ENCODE data around the gene VIM. TPM values are rescaled to one million over a fixed set of nuclear protein-coding genes. Genes with fewer than 3 reads are reported as not detected.

VIM gene
- total RNA-seq, 3 donors from 2014 or later (not counting 1 experiment from before 2014, with no cell fraction given): 627 to 717 (median 634) TPM

GRCh38 chr10:17199351-17199804, 28.7 kb upstream of the VIM start:
- no peak for ATAC-seq
- no peak overlapping the region for H3K27ac ChIP-seq (ENCODE audit: low read length)
- H3K4me1 ChIP-seq (ENCODE audit: control insufficient read depth, insufficient read depth, low read length): peaks cover 11% of the 10 kb centered on the region
- 87% methylated on average over 9 of the region's 9 CpGs for WGBS (ENCODE audit: insufficient coverage)
- no peaks in the 10 kb centered on the region for H3K27me3 ChIP-seq (ENCODE audit: control insufficient read depth, insufficient read depth, low read length)
- peaks cover 25 to 30% of the 10 kb centered on the region in 2 donors for H3K4me1 Mint-ChIP-seq
- TF ChIP-seq CTCF (IDR thresholded peaks at IDR 0.05): no peak
- DNase-seq: no peak
- H3K4me3 Mint-ChIP-seq: peak overlapping the region; percentile 2
- H3K36me3 Mint-ChIP-seq: no peaks in the 10 kb centered on the region
- intact Hi-C loops (cut with micrococcal nuclease): no loop called here
- no peaks in the 10 kb centered on the region for H3K27me3 Mint-ChIP-seq (ENCODE audit: low read depth in 2 of 2)
- H3K9me3 ChIP-seq (ENCODE audit: control insufficient read depth, insufficient read depth, low read length): no peaks in the 10 kb centered on the region
- no peaks in the 10 kb centered on the region for H3K36me3 ChIP-seq (ENCODE audit: control insufficient read depth, insufficient read depth, low read length)
- no peaks in the 10 kb centered on the region for H3K9me3 Mint-ChIP-seq
- H3K4me3 ChIP-seq (ENCODE audit: low read length): no peak overlapping the region
- peak overlapping the region in 1 of 2 donors; percentile 97 for H3K27ac Mint-ChIP-seq

GRCh38 chr10:17200001-17200911, 27.8 kb upstream of the VIM start:
- no peaks in the 10 kb centered on the region for H3K36me3 ChIP-seq (ENCODE audit: control insufficient read depth, insufficient read depth, low read length)
- H3K9me3 ChIP-seq (ENCODE audit: control insufficient read depth, insufficient read depth, low read length): no peaks in the 10 kb centered on the region
- peak overlapping the region; percentile 94 for H3K4me3 Mint-ChIP-seq
- no peaks in the 10 kb centered on the region for H3K9me3 Mint-ChIP-seq
- H3K27me3 ChIP-seq (ENCODE audit: control insufficient read depth, insufficient read depth, low read length): no peaks in the 10 kb centered on the region
- WGBS (ENCODE audit: insufficient coverage): 46% methylated on average over 3 of the region's 10 CpGs
- H3K4me1 ChIP-seq (ENCODE audit: control insufficient read depth, insufficient read depth, low read length): peaks cover 11% of the 10 kb centered on the region
- no peak for TF ChIP-seq CTCF (IDR thresholded peaks at IDR 0.05)
- H3K4me1 Mint-ChIP-seq: peaks cover 25 to 30% of the 10 kb centered on the region in 2 donors
- H3K36me3 Mint-ChIP-seq: no peaks in the 10 kb centered on the region
- intact Hi-C loops (cut with micrococcal nuclease): loop anchor here (2.0 kb wide), 1 partner anchor 17 kb away; no protein-coding TSS in a partner anchor
- ATAC-seq (no peak), DNase-seq (peak in 1 of 2 donors; percentile 19)
- H3K27ac Mint-ChIP-seq: peak overlapping the region; percentile 91 to 97
- H3K27ac ChIP-seq (ENCODE audit: low read length): peak overlapping the region; percentile 87
- H3K27me3 Mint-ChIP-seq (ENCODE audit: low read depth in 2 of 2): no peaks in the 10 kb centered on the region
- peak overlapping the region; percentile 87 for H3K4me3 ChIP-seq (ENCODE audit: low read length)

GRCh38 chr10:17200912-17201793, 26.9 kb upstream of the VIM start, which contains the start of gene TRDMT1:
TSS of gene TRDMT1 (minus strand) at chr10:17201672. CDS start at chr10:17201634, 38 bp downstream.
- Histone ChIP-seq H3K27ac (ENCODE audit: low read length) (peak within 1 kb of the TSS; percentile 87), H3K4me1 (ENCODE audit: control insufficient read depth, insufficient read depth, low read length) (peaks cover 18% of the 10 kb centered on the region), H3K9me3 (ENCODE audit: control insufficient read depth, insufficient read depth, low read length) (no peaks in the 10 kb centered on the region), H3K36me3 (ENCODE audit: control insufficient read depth, insufficient read depth, low read length) (no peaks in the 10 kb centered on the region), H3K4me3 (ENCODE audit: low read length) (peak within 1 kb of the TSS; percentile 87), H3K27me3 (ENCODE audit: control insufficient read depth, insufficient read depth, low read length) (no peaks in the 10 kb centered on the region)
- H3K9me3 Mint-ChIP-seq: no peaks in the 10 kb centered on the region
- H3K4me1 Mint-ChIP-seq: peaks cover 28 to 33% of the 10 kb centered on the region in 2 donors
- ATAC-seq: peak; percentile 88 to 96 (median 90)
- no peak for TF ChIP-seq CTCF (IDR thresholded peaks at IDR 0.05)
- H3K4me3 Mint-ChIP-seq: peak within 1 kb of the TSS; percentile 94
- H3K27ac Mint-ChIP-seq: peak within 1 kb of the TSS; percentile 91 to 97
- no peaks in the 10 kb centered on the region for H3K36me3 Mint-ChIP-seq
- intact Hi-C loops (cut with micrococcal nuclease): loop anchor here (1.0 to 2.0 kb wide), 2 partner anchors 16 to 29 kb away; no protein-coding TSS in a partner anchor
- DNase-seq: peak; percentile 79 to 86
- WGBS (ENCODE audit: insufficient coverage): under 1% methylated on average over 60 of the region's 60 CpGs
- H3K27me3 Mint-ChIP-seq (ENCODE audit: low read depth in 2 of 2): no peaks in the 10 kb centered on the region
